ENCODE data around the gene PLEKHN1.

PLEKHN1 gene

GRCh38 chr1:962381-963300 lies 3.6 kb upstream of the PLEKHN1 start:
- DNase-seq (ENCODE audit: low read depth in 2 of 2), result no peak

DNA sequence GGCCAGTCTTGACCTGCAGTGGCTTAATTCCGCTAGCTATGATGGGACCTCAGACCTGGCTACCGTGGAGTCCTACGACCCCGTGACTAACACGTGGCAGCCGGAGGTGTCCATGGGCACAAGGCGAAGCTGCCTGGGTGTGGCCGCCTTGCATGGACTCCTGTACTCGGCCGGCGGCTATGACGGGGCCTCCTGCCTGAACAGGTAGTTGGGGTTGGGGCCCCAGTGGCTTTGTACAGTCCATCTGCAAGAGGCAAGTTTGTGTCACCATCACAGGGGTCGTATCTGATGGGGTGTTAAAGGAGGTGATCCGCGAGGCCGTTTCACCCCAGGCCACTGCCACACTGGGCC lies 3.0 kb upstream of the PLEKHN1 start:
- no peak for DNase-seq (ENCODE audit: low read depth in 2 of 2)

DNA sequence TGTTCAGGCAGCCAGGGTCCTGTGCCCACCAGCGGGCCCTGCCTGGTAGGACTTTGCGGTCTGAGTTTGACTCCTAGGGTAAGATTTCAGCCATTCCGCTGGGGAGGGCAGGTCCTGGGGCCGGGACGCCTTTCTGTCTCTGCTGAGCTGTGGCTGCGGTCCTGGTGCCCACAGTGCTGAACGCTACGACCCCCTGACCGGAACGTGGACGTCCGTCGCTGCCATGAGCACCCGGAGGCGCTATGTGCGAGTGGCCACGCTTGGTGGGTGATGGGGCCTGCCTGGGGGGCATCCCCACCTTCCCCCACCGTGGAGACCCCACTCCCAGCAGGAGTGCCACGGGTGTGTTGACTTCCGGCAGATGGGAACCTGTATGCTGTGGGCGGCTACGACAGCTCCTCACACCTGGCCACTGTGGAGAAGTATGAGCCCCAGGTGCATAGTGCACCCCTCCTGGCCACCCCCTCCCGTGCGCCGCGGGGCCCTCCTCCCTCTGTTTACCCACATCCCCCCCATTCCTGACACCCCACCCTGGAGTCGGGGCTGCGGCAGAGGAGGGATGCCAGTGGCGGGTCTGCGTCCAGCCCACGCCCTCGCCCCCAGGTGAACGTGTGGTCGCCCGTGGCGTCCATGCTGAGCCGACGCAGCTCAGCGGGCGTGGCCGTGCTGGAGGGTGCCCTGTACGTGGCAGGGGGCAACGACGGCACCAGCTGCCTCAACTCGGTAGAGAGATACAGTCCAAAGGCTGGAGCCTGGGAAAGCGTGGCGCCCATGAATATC lies 2.3 kb upstream of the PLEKHN1 start:
- DNase-seq (ENCODE audit: low read depth in 2 of 2), result no peak

DNA sequence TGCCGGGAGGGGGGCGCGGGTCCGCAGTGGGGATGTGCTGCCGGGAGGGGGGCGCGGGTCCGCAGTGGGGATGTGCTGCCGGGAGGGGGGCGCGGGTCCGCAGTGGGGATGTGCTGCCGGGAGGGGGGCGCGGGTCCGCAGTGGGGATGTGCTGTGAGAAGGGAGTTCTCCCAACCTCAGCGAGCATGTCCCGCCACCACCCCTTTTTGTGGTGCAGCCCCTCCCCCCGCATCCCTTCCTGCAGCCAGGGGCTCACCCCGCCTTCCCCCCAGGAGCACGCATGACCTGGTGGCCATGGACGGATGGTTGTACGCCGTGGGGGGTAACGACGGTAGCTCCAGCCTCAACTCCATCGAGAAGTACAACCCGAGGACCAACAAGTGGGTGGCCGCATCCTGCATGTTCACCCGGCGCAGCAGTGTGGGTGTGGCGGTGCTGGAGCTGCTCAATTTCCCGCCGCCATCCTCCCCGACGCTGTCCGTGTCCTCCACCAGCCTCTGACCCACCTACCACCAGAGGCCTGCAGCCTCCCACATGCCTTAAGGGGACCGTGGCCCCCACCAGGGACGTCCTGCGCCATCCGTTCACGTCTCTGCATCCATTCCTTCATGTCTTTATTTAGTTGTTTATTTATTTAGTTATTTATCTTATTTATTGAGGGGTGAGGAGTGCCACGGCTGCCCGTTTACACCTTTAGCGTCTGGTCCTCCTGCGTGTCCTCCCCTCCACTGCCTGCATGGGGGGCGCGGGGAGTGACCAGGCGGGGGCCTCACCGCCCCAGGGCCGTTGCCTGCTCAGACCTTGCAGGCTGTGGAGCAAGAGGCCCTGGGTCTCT lies 1.4 kb upstream of the PLEKHN1 start:
- no peak for DNase-seq (ENCODE audit: low read depth in 2 of 2)

- no peak for DNase-seq (ENCODE audit: low read depth in 2 of 2)
Measured at GRCh38 chr1:965526-966134, 652 bp upstream of the PLEKHN1 start.

GRCh38 chr1:966704-967300 lies 520 bp downstream of the PLEKHN1 start:
- DNase-seq (ENCODE audit: low read depth in 2 of 2), result peak; percentile 76 to 81

- DNase-seq (ENCODE audit: low read depth in 2 of 2), result no peak
Measured at GRCh38 chr1:967466-968343, 1.4 kb downstream of the PLEKHN1 start.

DNA sequence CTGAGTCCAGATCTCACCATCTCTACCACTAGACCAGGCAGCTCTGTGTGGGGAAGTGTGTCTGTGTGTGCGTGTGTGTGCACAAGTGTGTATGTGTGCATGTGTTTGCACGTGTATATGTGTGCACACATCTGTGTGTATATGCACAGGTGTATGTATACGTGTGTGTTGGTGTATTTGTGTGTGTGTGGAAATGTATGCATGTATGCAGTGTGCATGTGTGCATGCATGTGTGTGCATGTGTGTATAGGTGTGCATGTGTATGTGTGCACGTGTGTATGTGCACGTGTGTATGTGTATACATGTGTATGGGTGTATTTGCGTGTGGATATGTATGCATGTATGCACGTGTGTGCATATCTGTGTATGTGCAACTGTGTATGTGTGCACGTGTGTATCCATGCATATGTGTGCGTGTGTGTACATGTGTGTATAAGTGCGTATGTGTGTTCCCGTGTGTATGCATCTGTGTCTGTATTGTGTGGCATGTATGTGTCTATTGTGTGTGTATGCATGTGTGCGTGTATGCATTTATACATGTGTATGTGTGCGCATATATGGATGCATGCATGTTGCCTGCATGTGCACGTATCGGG lies 3.1 kb downstream of the PLEKHN1 start:
- DNase-seq (ENCODE audit: low read depth in 2 of 2), result no peak

- DNase-seq (ENCODE audit: low read depth in 2 of 2), result no peak
Measured at GRCh38 chr1:970242-970972, 4.1 kb downstream of the PLEKHN1 start.

GRCh38 chr1:970973-971730 lies 4.9 kb downstream of the PLEKHN1 start:
- DNase-seq (ENCODE audit: low read depth in 2 of 2), result no peak

DNA sequence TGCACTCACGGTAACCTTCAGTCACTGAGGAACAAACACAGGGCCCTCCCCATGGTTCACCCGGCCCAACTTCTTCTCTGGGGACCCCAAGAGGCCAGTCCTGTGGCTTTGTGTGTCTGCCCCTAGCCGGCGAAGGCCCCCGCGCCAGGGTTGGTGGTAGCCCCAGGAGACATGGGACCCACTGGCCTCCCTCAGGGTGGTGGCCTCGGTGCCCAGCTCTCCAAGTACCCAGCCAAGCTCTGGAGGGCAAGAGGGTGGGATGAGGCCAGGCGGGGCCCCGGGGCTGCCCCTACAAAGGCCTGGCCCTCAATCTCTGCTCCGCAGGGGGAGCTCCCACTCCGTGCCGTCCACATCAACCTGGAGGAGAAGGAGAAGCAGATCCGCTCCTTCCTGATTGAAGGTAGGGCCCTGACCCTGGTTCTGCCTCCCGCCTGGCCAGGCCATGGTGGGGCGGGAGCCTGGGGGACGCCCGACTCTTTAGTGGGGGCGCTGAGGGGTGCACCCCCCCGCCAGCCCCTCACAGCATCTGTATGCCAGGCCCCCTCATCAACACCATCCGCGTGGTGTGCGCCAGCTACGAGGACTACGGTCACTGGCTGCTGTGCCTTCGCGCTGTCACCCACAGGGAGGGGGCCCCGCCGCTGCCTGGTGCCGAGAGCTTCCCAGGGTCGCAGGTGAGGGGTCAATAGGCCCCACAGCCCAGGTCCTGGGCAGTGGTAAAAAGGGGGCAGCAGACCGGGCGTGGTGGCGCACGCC lies 5.6 kb downstream of the PLEKHN1 start:
- no peak for DNase-seq (ENCODE audit: low read depth in 2 of 2)

DNA sequence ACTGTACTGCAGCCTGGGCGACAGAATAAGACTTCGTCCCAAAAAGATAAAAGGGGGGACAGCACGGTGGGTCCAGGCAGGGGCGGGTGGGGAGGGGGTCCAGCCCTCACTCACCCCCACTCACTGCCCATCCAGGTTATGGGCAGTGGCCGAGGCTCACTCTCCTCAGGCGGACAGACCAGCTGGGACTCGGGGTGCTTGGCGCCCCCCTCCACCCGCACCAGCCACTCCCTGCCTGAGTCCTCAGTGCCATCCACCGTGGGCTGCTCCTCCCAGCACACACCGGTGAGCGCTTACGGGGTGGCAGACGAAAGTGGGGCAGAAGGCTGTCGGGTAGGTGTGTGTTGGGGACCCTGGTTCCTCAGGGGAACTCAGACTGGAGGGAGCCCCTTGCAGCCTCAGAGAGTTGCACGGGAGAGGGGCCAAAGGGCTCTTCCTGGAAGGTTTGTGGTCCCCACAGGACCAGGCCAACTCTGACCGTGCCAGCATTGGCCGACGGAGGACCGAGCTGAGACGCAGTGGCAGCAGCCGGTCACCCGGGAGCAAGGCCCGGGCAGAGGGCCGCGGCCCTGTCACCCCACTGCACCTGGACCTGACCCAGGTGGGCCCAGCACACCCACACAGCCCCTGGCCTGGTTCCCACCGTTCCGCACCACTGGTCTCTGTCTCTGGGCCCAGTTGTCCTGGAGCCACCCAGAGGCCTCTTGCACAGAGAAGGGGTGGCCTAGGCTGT lies 6.6 kb downstream of the PLEKHN1 start:
- no peak for DNase-seq (ENCODE audit: low read depth in 2 of 2)

- DNase-seq (ENCODE audit: low read depth in 2 of 2), result no peak
Measured at GRCh38 chr1:973459-974292, 7.4 kb downstream of the PLEKHN1 start.

DNA sequence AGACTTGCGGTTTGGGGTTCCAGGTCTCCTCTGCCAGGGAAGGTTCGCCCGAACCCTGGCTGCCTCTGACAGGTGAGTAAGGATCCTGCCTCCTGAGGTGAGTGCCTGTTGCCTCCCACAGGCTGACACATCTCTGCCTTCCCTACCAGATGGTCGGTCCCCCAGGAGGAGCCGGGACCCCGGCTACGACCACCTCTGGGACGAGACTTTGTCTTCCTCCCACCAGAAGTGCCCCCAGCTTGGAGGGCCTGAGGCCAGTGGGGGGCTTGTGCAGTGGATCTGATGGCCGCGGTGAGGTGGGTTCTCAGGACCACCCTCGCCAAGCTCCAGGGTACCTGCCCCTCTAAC lies 8.0 kb downstream of the PLEKHN1 start:
- no peak for DNase-seq (ENCODE audit: low read depth in 2 of 2)

GRCh38 chr1:974687-975328 lies 8.5 kb downstream of the PLEKHN1 start:
- no peak for DNase-seq (ENCODE audit: low read depth in 2 of 2)

DNA sequence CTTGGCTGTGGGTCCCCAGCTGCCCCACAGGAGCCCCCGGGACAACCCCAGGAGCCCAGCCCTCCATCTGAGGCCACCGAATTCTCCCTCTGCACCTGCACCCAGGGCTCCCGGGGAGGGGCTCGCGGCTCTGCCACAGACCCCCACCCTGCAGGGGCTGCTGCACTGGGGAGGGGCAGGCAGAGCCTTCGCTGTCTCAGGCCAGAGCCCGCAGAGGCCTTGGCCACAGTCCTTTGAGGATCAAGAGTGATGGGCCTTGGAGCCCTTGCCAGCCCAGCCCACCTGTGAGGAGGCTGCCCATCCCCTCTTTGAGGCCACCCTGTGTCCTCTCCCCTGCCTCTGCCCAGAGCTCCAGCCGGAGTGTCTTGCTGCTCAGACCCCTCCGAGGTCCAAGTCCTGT lies 9.1 kb downstream of the PLEKHN1 start:
- no peak for DNase-seq (ENCODE audit: low read depth in 2 of 2)
